ENCODE results near the gene SPDYE1.
"Not testable (repeated sequence)": the region's sequence is repeated elsewhere in the genome, so short reads cannot be mapped to it uniquely, and the experiment has no call there.

Gene SPDYE1, protein sequence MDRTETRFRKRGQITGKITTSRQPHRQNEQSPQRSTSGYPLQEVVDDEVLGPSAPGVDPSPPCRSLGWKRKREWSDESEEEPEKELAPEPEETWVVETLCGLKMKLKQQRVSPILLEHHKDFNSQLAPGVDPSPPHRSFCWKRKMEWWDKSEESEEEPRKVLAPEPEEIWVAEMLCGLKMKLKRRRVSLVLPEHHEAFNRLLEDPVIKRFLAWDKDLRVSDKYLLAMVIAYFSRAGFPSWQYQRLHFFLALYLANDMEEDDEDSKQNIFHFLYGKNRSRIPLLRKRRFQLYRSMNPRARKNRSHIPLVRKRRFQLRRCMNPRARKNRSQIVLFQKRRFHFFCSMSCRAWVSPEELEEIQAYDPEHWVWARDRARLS

DNA sequence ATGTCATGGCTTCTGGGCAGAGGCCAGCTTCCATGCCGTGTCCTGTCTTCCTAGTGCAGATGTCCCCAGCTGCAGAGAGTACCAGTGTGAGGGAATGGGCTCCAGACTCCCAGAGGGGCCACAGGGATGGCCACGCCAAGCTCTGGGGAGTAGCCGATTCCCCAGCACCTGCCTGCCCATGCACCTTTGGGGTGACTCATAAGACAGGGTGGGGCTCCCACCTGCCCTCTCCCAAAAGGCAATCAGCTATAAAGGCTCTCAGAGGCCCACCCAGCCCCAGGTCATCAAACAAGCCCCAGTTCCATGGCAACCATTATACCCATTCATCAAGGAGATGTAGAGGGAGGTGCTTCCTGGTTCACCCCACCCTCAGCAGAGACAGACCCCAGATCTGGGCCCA lies at the start of gene SPDYE1:
SPDYE1 (plus strand) TSS at position 366 of the 400 bp plus-strand sequence. CDS start 2,053 bp downstream, outside the sequence.
- DNase-seq = not testable (repeated sequence)

- no peak for DNase-seq
These were observed 45.7 kb upstream of the SPDYE1 start for GRCh38 chr7:43952028-43952427.

GRCh38 chr7:43953071-43953470 lies 44.6 kb upstream of the SPDYE1 start:
- no peak for DNase-seq

GRCh38 chr7:43954524-43955228 lies 43.0 kb upstream of the SPDYE1 start:
- no peak for DNase-seq

- no peak for DNase-seq
These were observed 41.7 kb upstream of the SPDYE1 start for GRCh38 chr7:43956027-43956426.

DNA sequence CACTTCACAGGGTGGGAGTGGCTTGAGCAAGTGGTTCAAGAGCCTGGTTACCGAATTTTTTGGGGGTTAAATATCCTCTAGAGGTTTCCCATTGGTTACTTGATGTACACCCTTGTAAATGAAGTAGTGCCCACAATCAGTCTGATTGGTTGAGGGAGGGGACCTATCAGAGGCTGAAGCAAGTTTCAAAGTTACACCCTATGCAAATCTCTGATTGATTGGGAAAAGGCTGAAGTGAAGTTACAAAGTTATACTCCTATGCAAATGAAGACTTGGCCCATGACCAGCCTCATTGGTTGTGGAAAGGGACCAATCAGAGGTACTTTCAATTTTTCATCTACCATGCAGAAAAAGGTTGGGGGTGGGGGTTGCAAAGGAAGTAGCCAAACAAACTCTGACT lies 36.8 kb upstream of the SPDYE1 start:
- DNase-seq = no peak

- not testable (repeated sequence) for DNase-seq
These were observed 31.3 kb upstream of the SPDYE1 start for GRCh38 chr7:43966392-43966791.

- not testable (repeated sequence) for DNase-seq
These were observed 29.3 kb upstream of the SPDYE1 start for GRCh38 chr7:43968172-43969040.

- DNase-seq = not testable (repeated sequence)
These were observed 28.1 kb upstream of the SPDYE1 start for GRCh38 chr7:43969586-43969985.

- not testable (repeated sequence) for DNase-seq
These were observed 27.0 kb upstream of the SPDYE1 start for GRCh38 chr7:43970698-43971097.

GRCh38 chr7:43974033-43974573 lies 23.6 kb upstream of the SPDYE1 start:
- not testable (repeated sequence) for DNase-seq

- not testable (repeated sequence) for DNase-seq
These were observed 22.8 kb upstream of the SPDYE1 start for GRCh38 chr7:43974725-43975482.

- DNase-seq = no peak
These were observed 20.2 kb upstream of the SPDYE1 start for GRCh38 chr7:43977525-43977924.

DNA sequence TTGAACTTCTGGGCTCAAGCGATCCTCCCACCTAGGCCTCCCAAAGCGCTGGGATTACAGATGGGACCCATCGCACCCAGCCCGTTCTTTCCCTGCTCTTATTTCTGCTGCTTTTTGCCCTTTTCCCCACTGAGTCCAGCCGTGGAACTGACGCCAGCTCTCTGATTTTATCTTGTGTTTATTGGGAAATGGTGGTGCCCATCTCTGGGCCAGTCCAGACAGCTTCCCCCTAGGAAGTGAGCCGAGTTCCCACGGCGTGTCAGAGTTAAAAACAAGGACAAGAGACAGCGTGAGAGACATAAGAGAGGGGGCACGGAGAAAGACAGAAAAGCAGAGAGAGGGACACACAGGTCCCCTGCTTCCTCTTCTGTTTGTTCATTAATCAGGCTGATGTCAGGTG lies 19.6 kb upstream of the SPDYE1 start:
- not testable (repeated sequence) for DNase-seq

GRCh38 chr7:43982848-43983247 lies 14.8 kb upstream of the SPDYE1 start:
- not testable (repeated sequence) for DNase-seq

DNA sequence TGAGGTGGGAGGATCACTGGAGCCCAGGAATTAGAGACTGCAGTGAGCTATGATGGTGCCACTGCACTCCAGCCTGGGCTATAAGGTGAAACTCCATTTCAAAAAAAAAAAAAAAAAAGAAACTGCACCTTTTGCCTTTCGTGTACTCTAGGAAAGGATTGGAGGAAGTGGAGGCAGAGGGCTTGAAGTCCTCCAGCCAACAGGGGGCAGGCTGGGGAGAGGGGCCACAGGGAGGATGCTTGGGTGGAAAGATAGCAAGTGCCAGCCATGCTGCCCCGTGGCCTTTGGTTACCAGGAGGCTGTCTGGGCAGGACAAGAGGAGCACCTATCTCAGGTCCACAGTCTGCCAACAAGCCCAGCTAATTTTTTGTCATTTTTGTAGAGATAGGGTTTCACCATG lies 14.0 kb upstream of the SPDYE1 start:
- DNase-seq = not testable (repeated sequence)

GRCh38 chr7:43985904-43986864 lies 11.5 kb upstream of the SPDYE1 start:
- peak; percentile 82 to 85 for DNase-seq

- not testable (repeated sequence) for DNase-seq
These were observed 10.2 kb upstream of the SPDYE1 start for GRCh38 chr7:43987476-43987875.

GRCh38 chr7:43990011-43990585 lies 7.6 kb upstream of the SPDYE1 start:
- not testable (repeated sequence) for DNase-seq

DNA sequence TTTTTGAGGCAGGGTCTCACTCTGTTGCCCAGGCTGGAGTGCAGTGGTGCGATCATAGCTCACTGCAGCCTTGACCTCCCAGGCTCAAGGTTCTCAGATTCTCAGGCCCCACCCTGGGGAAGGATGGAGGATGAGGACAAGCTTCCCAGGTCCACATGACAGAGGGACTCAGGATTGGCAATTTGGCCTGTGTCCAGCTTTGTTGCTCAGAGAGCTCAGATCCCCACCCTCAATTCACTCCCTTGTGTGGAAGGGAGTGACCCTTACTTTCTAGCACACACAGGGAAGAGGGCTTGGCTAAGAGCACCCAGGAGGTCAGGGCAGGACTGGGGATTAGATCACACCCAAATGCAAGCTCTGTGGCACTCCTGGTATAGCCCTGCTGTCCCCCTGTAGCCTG lies 6.9 kb upstream of the SPDYE1 start:
- not testable (repeated sequence) for DNase-seq

All from CD4-positive, alpha-beta T cell treated with Interleukin-1 beta for 1 hour (primary cell).